ENCODE results near the gene ANXA3.
A peak's percentile ranks its signal among the peaks of the same experiment; 100 is the strongest.

Gene ANXA3

GRCh38 chr4:78602334-78602733 is 50.8 kb downstream of the ANXA3 start:
- Histone ChIP-seq H3K27me3 (replicated peaks; ENCODE audit: insufficient read depth, low read length) (no peaks in the 10 kb centered on the region), H3F3A (ENCODE audit: insufficient read depth, low read length) (no peaks in the 10 kb centered on the region), H3K4me1 (ENCODE audit: low read length) (no peaks in the 10 kb centered on the region), H3K79me2 (ENCODE audit: low read length) (no peaks in the 10 kb centered on the region), H3K27ac (ENCODE audit: low read length) (no peak overlapping the region), H3K36me3 (replicated peaks; ENCODE audit: insufficient read depth, low read length) (no peaks in the 10 kb centered on the region), H3K9me3 (replicated peaks; ENCODE audit: insufficient read depth, low read length) (no peaks in the 10 kb centered on the region), H3K9ac (ENCODE audit: low read length) (no peak overlapping the region), H3K9me2 (replicated peaks; ENCODE audit: insufficient read depth, low read length) (no peaks in the 10 kb centered on the region), H3K4me3 (ENCODE audit: low read length) (no peak overlapping the region), H3K4me2 (ENCODE audit: low read depth, low read length) (no peak overlapping the region), H4K20me1 (ENCODE audit: insufficient read depth, low read length) (no peaks in the 10 kb centered on the region), H2AFZ (ENCODE audit: low read length) (no peak overlapping the region)
- TF ChIP-seq CTCF (IDR thresholded peaks at IDR 0.05; ENCODE audit: low read length), result no peak
- no peak for TF ChIP-seq EZH2phosphoT487 (IDR thresholded peaks at IDR 0.05; ENCODE audit: low read length)
- no peak for TF ChIP-seq EZH2 (optimal IDR thresholded peaks at IDR 0.05; ENCODE audit: low read depth, low read length)
- DNase-seq, result peak; percentile 44

- Histone ChIP-seq H4K20me1 (ENCODE audit: insufficient read depth, low read length) (no peaks in the 10 kb centered on the region), H3K4me3 (ENCODE audit: low read length) (no peak overlapping the region), H3K9ac (ENCODE audit: low read length) (no peak overlapping the region), H3K27ac (ENCODE audit: low read length) (no peak overlapping the region), H3K9me3 (replicated peaks; ENCODE audit: insufficient read depth, low read length) (no peaks in the 10 kb centered on the region), H3K79me2 (ENCODE audit: low read length) (no peaks in the 10 kb centered on the region), H3K9me2 (replicated peaks; ENCODE audit: insufficient read depth, low read length) (no peaks in the 10 kb centered on the region), H3K36me3 (replicated peaks; ENCODE audit: insufficient read depth, low read length) (no peaks in the 10 kb centered on the region), H3K27me3 (replicated peaks; ENCODE audit: insufficient read depth, low read length) (no peaks in the 10 kb centered on the region), H3F3A (ENCODE audit: insufficient read depth, low read length) (no peaks in the 10 kb centered on the region), H3K4me1 (ENCODE audit: low read length) (no peaks in the 10 kb centered on the region), H2AFZ (ENCODE audit: low read length) (no peak overlapping the region), H3K4me2 (ENCODE audit: low read depth, low read length) (no peak overlapping the region)
- DNase-seq, result no peak
- TF ChIP-seq CTCF (IDR thresholded peaks at IDR 0.05; ENCODE audit: low read length) (no peak), EZH2 (optimal IDR thresholded peaks at IDR 0.05; ENCODE audit: low read depth, low read length) (no peak), EZH2phosphoT487 (IDR thresholded peaks at IDR 0.05; ENCODE audit: low read length) (no peak)
Observed at GRCh38 chr4:78603384-78603783, 51.8 kb downstream of the ANXA3 start.

- no peaks in the 10 kb centered on the region for H4K20me1 ChIP-seq (ENCODE audit: insufficient read depth, low read length)
- H3K9ac ChIP-seq (ENCODE audit: low read length), result no peak overlapping the region
- H3K36me3 ChIP-seq (replicated peaks; ENCODE audit: insufficient read depth, low read length), result no peaks in the 10 kb centered on the region
- no peaks in the 10 kb centered on the region for H3K27me3 ChIP-seq (replicated peaks; ENCODE audit: insufficient read depth, low read length)
- no peaks in the 10 kb centered on the region for H3K79me2 ChIP-seq (ENCODE audit: low read length)
- H3K4me1 ChIP-seq (ENCODE audit: low read length), result peaks cover 3% of the 10 kb centered on the region
- H3K4me2 ChIP-seq (ENCODE audit: low read depth, low read length), result no peak overlapping the region
- H2AFZ ChIP-seq (ENCODE audit: low read length), result no peak overlapping the region
- TF ChIP-seq EZH2phosphoT487 (IDR thresholded peaks at IDR 0.05; ENCODE audit: low read length), result no peak
- no peak overlapping the region for H3K27ac ChIP-seq (ENCODE audit: low read length)
- no peak overlapping the region for H3K4me3 ChIP-seq (ENCODE audit: low read length)
- no peaks in the 10 kb centered on the region for H3K9me2 ChIP-seq (replicated peaks; ENCODE audit: insufficient read depth, low read length)
- no peaks in the 10 kb centered on the region for H3K9me3 ChIP-seq (replicated peaks; ENCODE audit: insufficient read depth, low read length)
- DNase-seq, result no peak
- H3F3A ChIP-seq (ENCODE audit: insufficient read depth, low read length), result no peaks in the 10 kb centered on the region
Observed at GRCh38 chr4:78604988-78605387, 53.4 kb downstream of the ANXA3 start.

- Histone ChIP-seq H3F3A (ENCODE audit: insufficient read depth, low read length) (peaks cover 4% of the 10 kb centered on the region; the same call in 1 of the 2 replicates), H3K79me2 (ENCODE audit: low read length) (no peaks in the 10 kb centered on the region), H3K4me1 (ENCODE audit: low read length) (peaks cover 13% of the 10 kb centered on the region), H3K36me3 (replicated peaks; ENCODE audit: insufficient read depth, low read length) (no peaks in the 10 kb centered on the region), H3K4me2 (ENCODE audit: low read depth, low read length) (no peak overlapping the region), H3K27ac (ENCODE audit: low read length) (no peak overlapping the region), H3K9me2 (replicated peaks; ENCODE audit: insufficient read depth, low read length) (no peaks in the 10 kb centered on the region), H4K20me1 (ENCODE audit: insufficient read depth, low read length) (no peaks in the 10 kb centered on the region), H2AFZ (ENCODE audit: low read length) (no peak overlapping the region), H3K9ac (ENCODE audit: low read length) (no peak overlapping the region), H3K9me3 (replicated peaks; ENCODE audit: insufficient read depth, low read length) (no peaks in the 10 kb centered on the region), H3K27me3 (replicated peaks; ENCODE audit: insufficient read depth, low read length) (no peaks in the 10 kb centered on the region), H3K4me3 (ENCODE audit: low read length) (no peak overlapping the region)
- no peak for DNase-seq
- no peak for TF ChIP-seq EZH2phosphoT487 (IDR thresholded peaks at IDR 0.05; ENCODE audit: low read length)
- TF ChIP-seq CTCF (IDR thresholded peaks at IDR 0.05; ENCODE audit: low read length), result no peak
Observed at GRCh38 chr4:78606035-78606434, 54.5 kb downstream of the ANXA3 start.
